Measurements from ENCODE around the gene PPEF1. TPM values are rescaled to one million over a fixed set of nuclear protein-coding genes. Genes with fewer than 3 reads are reported as not detected.
"Not testable (repeated sequence)": the region's sequence is repeated elsewhere in the genome, so short reads cannot be mapped to it uniquely, and the experiment has no call there.

PPEF1 gene
- total RNA-seq, 3 donors from 2014 or later: 0.30 to 0.46 TPM; not detected in 1

GRCh38 chrX:18797141-18797540 is 89.7 kb downstream of the PPEF1 start:
- no peaks in the 10 kb centered on the region for H3K27me3 Mint-ChIP-seq (ENCODE audit: low read depth)
- H3K9me3 Mint-ChIP-seq: no peaks in the 10 kb centered on the region
- ATAC-seq: no peak
- H3K36me3 Mint-ChIP-seq (ENCODE audit: insufficient read depth): no peaks in the 10 kb centered on the region
- H3K4me3 Mint-ChIP-seq: no peak overlapping the region
- DNase-seq: no peak
- H3K4me1 Mint-ChIP-seq (ENCODE audit: low read depth): no peaks in the 10 kb centered on the region

GRCh38 chrX:18799911-18800310 is 92.5 kb downstream of the PPEF1 start:
- Mint-ChIP-seq H3K27me3 (ENCODE audit: low read depth) (no peaks in the 10 kb centered on the region), H3K4me1 (ENCODE audit: low read depth) (no peaks in the 10 kb centered on the region), H3K36me3 (ENCODE audit: insufficient read depth) (no peaks in the 10 kb centered on the region), H3K9me3 (no peaks in the 10 kb centered on the region), H3K4me3 (no peak overlapping the region)
- DNase-seq (no peak), ATAC-seq (no peak)

DNA sequence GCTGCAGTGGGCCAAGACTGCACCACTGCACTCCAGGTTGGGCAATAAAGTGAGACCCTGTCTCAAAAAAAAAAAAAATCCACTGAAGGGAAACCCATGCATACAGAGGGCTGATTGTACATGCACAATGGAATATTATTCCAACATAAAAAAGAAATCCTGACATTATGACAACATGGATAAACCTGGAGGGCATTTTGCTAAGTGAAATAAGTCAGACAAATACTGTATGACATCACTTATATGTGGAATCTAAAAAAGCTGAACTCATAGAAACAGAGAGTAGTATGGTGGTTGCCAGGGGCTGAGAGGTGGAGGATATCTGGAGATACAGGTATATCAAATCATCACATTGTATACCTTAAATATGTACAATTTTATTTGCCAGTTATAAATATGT is 102.2 kb downstream of the PPEF1 start:
- no peaks in the 10 kb centered on the region for H3K4me1 Mint-ChIP-seq (ENCODE audit: low read depth)
- DNase-seq (no peak), ATAC-seq (no peak)
- no peak overlapping the region for H3K4me3 Mint-ChIP-seq
- H3K9me3 Mint-ChIP-seq: no peaks in the 10 kb centered on the region
- H3K36me3 Mint-ChIP-seq (ENCODE audit: insufficient read depth): no peaks in the 10 kb centered on the region
- no peaks in the 10 kb centered on the region for H3K27me3 Mint-ChIP-seq (ENCODE audit: low read depth)

- no peak overlapping the region for H3K4me3 Mint-ChIP-seq
- no peaks in the 10 kb centered on the region for H3K4me1 Mint-ChIP-seq (ENCODE audit: low read depth)
- no peaks in the 10 kb centered on the region for H3K27me3 Mint-ChIP-seq (ENCODE audit: low read depth)
- no peak for DNase-seq
- H3K36me3 Mint-ChIP-seq (ENCODE audit: insufficient read depth): no peaks in the 10 kb centered on the region
- no peaks in the 10 kb centered on the region for H3K9me3 Mint-ChIP-seq
- no peak for ATAC-seq
Observed at GRCh38 chrX:18810416-18810815, 103.0 kb downstream of the PPEF1 start.

DNA sequence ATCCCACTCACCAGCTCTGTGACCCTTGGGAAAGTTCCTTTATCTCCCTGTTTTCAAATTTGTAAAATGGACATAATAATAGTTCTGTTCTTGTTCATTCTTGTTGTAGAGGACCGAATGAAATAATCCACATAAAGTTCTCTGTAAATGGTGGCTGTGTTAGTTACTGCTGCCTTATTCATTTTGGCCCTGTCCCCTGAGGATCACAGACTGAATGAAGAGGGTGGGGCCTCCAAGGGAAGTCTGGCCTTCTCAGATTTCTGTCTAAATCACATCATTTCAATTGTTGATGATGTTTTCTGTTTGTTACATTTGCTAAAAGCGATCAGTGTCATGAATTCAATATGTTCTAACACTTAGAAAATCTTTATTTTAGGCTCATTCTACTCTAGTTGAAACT is 117.9 kb downstream of the PPEF1 start:
- H3K27me3 Mint-ChIP-seq (ENCODE audit: low read depth): no peaks in the 10 kb centered on the region
- no peak overlapping the region for H3K4me3 Mint-ChIP-seq
- ATAC-seq (no peak), DNase-seq (no peak)
- no peaks in the 10 kb centered on the region for H3K9me3 Mint-ChIP-seq
- no peaks in the 10 kb centered on the region for H3K4me1 Mint-ChIP-seq (ENCODE audit: low read depth)
- H3K36me3 Mint-ChIP-seq (ENCODE audit: insufficient read depth): no peaks in the 10 kb centered on the region

GRCh38 chrX:18828832-18829404 is 121.5 kb downstream of the PPEF1 start:
- ATAC-seq (no peak), DNase-seq (no peak)
- no peaks in the 10 kb centered on the region for H3K4me1 Mint-ChIP-seq (ENCODE audit: low read depth)
- no peak overlapping the region for H3K4me3 Mint-ChIP-seq
- no peaks in the 10 kb centered on the region for H3K9me3 Mint-ChIP-seq
- H3K36me3 Mint-ChIP-seq (ENCODE audit: insufficient read depth): no peaks in the 10 kb centered on the region
- H3K27me3 Mint-ChIP-seq (ENCODE audit: low read depth): no peaks in the 10 kb centered on the region

DNA sequence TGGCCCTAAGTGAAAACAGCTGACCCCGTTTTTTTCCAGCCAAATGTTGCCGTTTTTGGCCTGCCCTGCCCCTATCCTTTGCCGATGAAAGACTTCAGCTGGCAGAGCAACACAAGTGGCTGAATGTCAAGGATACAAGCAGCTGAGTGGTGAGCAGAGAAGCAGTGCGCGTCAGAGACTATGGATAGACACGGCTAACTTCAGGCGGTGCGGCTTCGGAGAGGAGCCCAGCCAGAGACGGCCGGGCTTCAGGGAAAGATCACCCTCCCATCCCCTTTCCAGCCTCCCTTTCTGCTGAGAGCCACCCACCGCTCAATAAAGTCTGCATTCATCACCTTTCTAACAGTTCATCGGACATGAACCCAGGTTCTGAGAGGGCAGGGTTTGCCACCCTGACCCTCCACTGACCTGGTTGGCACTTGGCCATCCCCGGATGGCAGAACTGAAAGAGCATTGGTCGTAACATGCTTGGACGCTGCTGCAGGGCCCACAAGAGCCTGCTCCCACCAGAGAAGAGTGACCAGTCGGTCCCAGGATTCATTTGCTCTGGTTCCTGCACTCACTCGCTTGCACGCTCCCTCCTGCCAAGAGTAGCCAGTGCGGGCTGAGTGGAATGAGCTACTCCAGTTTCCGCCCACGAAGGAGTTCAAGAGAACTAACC is 125.8 kb downstream of the PPEF1 start:
- no peak overlapping the region for H3K4me3 Mint-ChIP-seq
- no peaks in the 10 kb centered on the region for H3K9me3 Mint-ChIP-seq
- no peaks in the 10 kb centered on the region for H3K27me3 Mint-ChIP-seq (ENCODE audit: low read depth)
- ATAC-seq (no peak), DNase-seq (no peak)
- H3K4me1 Mint-ChIP-seq (ENCODE audit: low read depth): no peaks in the 10 kb centered on the region
- H3K36me3 Mint-ChIP-seq (ENCODE audit: insufficient read depth): no peaks in the 10 kb centered on the region

GRCh38 chrX:18847901-18848300 is 140.5 kb downstream of the PPEF1 start:
- DNase-seq; H3K4me3 Mint-ChIP-seq; ATAC-seq; H3K27me3 Mint-ChIP-seq (ENCODE audit: low read depth); H3K9me3 Mint-ChIP-seq; H3K36me3 Mint-ChIP-seq (ENCODE audit: insufficient read depth); H3K4me1 Mint-ChIP-seq (ENCODE audit: low read depth): not testable (repeated sequence)

DNA sequence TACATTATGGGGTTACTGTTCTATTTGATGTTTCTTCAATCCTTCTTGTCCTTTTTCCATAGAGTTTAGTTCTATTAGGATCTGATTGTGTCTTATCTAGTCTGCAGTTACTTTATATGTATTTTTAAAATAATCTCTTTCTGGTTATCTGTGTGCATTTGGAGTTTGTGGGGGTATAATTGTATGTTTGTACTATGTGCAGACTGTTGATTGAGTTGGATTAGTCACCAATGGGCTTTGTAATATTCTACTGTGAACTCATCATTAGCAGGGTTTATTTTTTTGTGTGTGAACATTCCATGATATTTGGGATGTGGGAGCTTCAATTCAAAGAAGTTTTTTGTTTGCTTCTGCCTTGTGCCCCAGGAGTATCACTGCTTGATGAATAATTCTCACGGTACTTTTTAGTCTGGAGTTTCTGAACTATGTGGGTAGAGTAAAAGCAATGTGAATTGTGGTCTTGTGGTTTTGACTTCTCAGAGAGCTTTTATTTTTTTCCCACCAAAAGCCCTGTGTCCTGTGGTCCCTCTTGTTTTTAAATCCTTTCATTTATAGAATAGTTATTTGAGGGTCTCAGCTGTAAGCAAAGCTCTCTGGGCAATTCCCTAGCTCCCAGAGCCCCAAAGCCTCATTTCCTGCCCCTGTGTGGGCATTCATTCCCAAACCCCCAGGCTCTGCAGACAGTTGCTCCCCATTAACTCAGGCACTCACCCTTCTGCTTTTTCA is 148.6 kb downstream of the PPEF1 start:
- Mint-ChIP-seq H3K27me3 (ENCODE audit: low read depth) (no peaks in the 10 kb centered on the region), H3K9me3 (no peaks in the 10 kb centered on the region), H3K4me1 (ENCODE audit: low read depth) (peaks cover 26% of the 10 kb centered on the region), H3K4me3 (no peak overlapping the region), H3K36me3 (ENCODE audit: insufficient read depth) (no peaks in the 10 kb centered on the region)
- ATAC-seq (peak; percentile 70), DNase-seq (no peak)

- DNase-seq: no peak
- H3K4me1 Mint-ChIP-seq (ENCODE audit: low read depth): peaks cover 26% of the 10 kb centered on the region
- no peak for ATAC-seq
- H3K4me3 Mint-ChIP-seq: no peak overlapping the region
- H3K27me3 Mint-ChIP-seq (ENCODE audit: low read depth): no peaks in the 10 kb centered on the region
- H3K9me3 Mint-ChIP-seq: no peaks in the 10 kb centered on the region
- H3K36me3 Mint-ChIP-seq (ENCODE audit: insufficient read depth): no peaks in the 10 kb centered on the region
Observed at GRCh38 chrX:18856645-18856997, 149.2 kb downstream of the PPEF1 start.

DNA sequence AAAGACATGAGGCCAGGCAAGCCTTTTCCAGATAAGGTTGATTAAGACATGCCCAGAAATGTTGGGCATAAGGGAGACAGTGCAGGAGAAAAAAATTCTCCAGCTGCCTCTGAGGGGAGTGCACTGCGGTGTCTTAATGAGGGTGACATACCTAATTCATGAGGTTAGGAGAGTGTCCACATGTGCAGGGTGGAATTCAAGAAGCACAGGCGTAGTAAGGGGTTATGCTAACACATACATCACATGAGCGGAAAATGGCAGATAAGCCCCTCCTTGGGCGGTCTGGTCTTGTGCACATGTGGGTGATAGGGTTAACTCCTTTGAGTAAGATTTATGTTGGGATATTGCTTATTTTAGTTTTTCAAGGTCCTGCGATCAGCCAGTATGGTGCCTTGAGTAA is 154.1 kb downstream of the PPEF1 start:
- ATAC-seq: no peak
- DNase-seq: no peak
- Mint-ChIP-seq H3K36me3 (ENCODE audit: insufficient read depth) (no peaks in the 10 kb centered on the region), H3K4me3 (no peak overlapping the region), H3K4me1 (ENCODE audit: low read depth) (peaks cover 2% of the 10 kb centered on the region), H3K9me3 (no peaks in the 10 kb centered on the region), H3K27me3 (ENCODE audit: low read depth) (no peaks in the 10 kb centered on the region)

DNA sequence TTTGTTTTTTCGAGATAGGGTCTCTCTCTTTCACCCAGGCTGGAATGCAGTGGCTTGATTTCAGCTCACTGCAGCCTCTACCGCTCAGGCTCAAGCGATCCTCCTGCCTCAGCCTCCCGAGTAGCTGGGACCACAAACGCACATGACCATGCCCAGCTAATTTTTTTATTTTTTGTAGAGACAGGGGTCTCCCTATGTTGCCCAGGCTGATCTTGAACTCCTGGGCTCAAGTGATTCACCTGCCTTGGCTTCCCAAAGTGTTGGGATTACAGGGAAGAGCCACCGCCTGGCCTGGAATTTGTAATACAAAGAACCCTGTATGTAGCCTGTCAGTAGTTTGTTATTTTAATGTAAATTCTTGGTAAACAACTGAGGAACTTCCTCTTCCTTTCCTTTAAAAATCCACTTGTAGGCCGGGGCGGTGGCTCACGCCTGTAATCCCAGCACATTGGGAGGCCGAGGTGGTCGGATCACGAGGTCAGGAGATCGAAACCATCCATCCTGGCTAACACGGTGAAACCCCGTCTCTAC is 157.0 kb downstream of the PPEF1 start:
- Mint-ChIP-seq H3K27me3 (ENCODE audit: low read depth) (no peaks in the 10 kb centered on the region), H3K36me3 (ENCODE audit: insufficient read depth) (no peaks in the 10 kb centered on the region), H3K4me3 (no peak overlapping the region), H3K9me3 (no peaks in the 10 kb centered on the region), H3K4me1 (ENCODE audit: low read depth) (no peaks in the 10 kb centered on the region)
- DNase-seq (no peak), ATAC-seq (no peak)

DNA sequence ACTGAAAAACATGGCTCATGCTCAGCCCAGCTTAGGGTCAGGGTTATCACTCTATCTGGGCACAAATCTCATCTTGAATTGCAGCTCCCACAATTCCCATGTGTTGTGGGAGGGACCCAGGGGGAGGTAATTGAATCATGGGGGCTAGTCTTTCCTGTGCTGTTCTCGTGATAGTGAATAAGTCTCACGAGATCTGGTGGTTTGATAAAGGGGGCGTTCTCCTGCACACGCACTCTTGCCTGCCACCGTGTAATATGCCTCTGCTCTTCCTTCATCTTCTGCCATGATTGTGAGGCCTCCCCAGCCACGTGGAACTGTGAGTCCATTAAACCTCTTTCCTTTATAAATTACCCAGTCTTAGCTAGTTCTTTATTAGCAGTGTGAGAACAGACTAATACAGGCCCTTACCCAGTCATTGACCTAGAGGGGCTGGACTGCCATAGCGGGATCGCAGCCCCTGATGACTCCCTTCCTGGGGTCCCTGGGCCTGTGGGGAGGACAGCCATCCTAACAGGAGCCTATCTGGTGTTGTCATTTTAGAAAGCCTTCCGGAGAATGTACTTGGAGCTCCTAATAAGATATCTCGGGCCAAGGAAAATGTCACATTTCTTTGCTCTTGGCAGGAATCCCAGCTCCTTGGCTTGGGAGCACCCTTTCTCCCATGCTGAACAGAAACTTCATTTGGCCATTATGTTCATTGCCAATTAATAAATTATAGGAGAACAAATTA is 163.9 kb downstream of the PPEF1 start:
- ATAC-seq (no peak), DNase-seq (no peak)
- H3K4me3 Mint-ChIP-seq: no peak overlapping the region
- no peaks in the 10 kb centered on the region for H3K9me3 Mint-ChIP-seq
- peaks cover 7% of the 10 kb centered on the region for H3K4me1 Mint-ChIP-seq (ENCODE audit: low read depth)
- no peaks in the 10 kb centered on the region for H3K36me3 Mint-ChIP-seq (ENCODE audit: insufficient read depth)
- H3K27me3 Mint-ChIP-seq (ENCODE audit: low read depth): peaks cover 5% of the 10 kb centered on the region

GRCh38 chrX:18871970-18872369 is 164.5 kb downstream of the PPEF1 start:
- H3K36me3 Mint-ChIP-seq (ENCODE audit: insufficient read depth): no peaks in the 10 kb centered on the region
- no peak overlapping the region for H3K4me3 Mint-ChIP-seq
- ATAC-seq (no peak), DNase-seq (no peak)
- peaks cover 7% of the 10 kb centered on the region for H3K4me1 Mint-ChIP-seq (ENCODE audit: low read depth)
- H3K27me3 Mint-ChIP-seq (ENCODE audit: low read depth): peaks cover 9% of the 10 kb centered on the region
- no peaks in the 10 kb centered on the region for H3K9me3 Mint-ChIP-seq

Data from activated T-cell treated with anti-CD3 and anti-CD28 coated beads, Interleukin-2, amount 50 U/mL, for 4 hours (primary cell).